CD14-positive monocyte (primary cell): Measurements from ENCODE around the gene CSRP3. TPM values are rescaled to one million over a fixed set of nuclear protein-coding genes. Genes with fewer than 3 reads are reported as not detected.

Experiments
- DNase-seq, 3 donors: peaks; one replicate each; pipeline ENCODE4 v3.0.0-alpha.2; 2011 to 2022
- H2AFZ ChIP-seq: 2 replicates; pipeline ENCODE4 v1.6.0; 2012; ENCODE audit warnings: mild to moderate bottlenecking, low read depth, low read length, inconsistent platforms; ENCODE audit not compliant: insufficient read depth, poor library complexity, severe bottlenecking
- H3K27ac ChIP-seq, 2 donors: 1 replicate in 1 of 2; 2 replicates in 1 of 2; pipeline ENCODE4 v1.5.1; 2012 to 2013; ENCODE audit warnings: low read length in 2 of 2, control low read depth in 1 of 2, inconsistent platforms in 1 of 2, low read depth in 1 of 2, mild to moderate bottlenecking in 1 of 2
- H3K27me3 ChIP-seq, 2 donors: one replicate each; pipeline versions ENCODE4 v1.6.0 to v1.6.1; 2011 to 2013; ENCODE audit warnings: low read length in 2 of 2; ENCODE audit not compliant: control insufficient read depth in 2 of 2, insufficient read depth in 2 of 2
- H3K36me3 ChIP-seq, 2 donors: replicated peaks in 1 of 2; 1 replicate in 1 of 2; 2 replicates in 1 of 2; pipeline versions ENCODE4 v1.5.1 to v1.6.1; 2012 to 2013; ENCODE audit warnings: low read length in 2 of 2, control low read depth in 1 of 2, inconsistent platforms in 1 of 2, mild to moderate bottlenecking in 1 of 2; ENCODE audit not compliant: insufficient read depth in 2 of 2, control insufficient read depth in 1 of 2
- H3K4me1 ChIP-seq, 2 donors: 1 replicate in 1 of 2; 2 replicates in 1 of 2; pipeline versions ENCODE4 v1.5.1 to v1.6.1; 2012 to 2013; ENCODE audit warnings: low read length in 2 of 2, control low read depth in 1 of 2, inconsistent platforms in 1 of 2, mild to moderate bottlenecking in 1 of 2, moderate library complexity in 1 of 2; ENCODE audit not compliant: insufficient read depth in 2 of 2, control insufficient read depth in 1 of 2
- H3K4me2 ChIP-seq: replicated peaks from 2 replicates; pipeline ENCODE3; 2012; ENCODE audit warnings: low read length, moderate library complexity, mild to moderate bottlenecking; ENCODE audit not compliant: poor library complexity, severe bottlenecking; ENCODE audit errors: extremely low read depth
- H3K4me3 ChIP-seq, 3 experiments: fragments of 200-600 bp in 1 of 3; sonication (generic) in 1 of 3; replicated peaks in 1 of 3; 1 replicate in 2 of 3; 2 replicates in 1 of 3; pipeline ENCODE4 v1.5.1; 2011 to 2013; ENCODE audit warnings: low read length in 3 of 3, mild to moderate bottlenecking in 3 of 3, control low read depth in 2 of 3, low read depth in 2 of 3, inconsistent platforms in 1 of 3, moderate library complexity in 1 of 3
- H3K79me2 ChIP-seq: 2 replicates; pipeline ENCODE4 v1.6.0; 2012; ENCODE audit warnings: mild to moderate bottlenecking, control low read depth, inconsistent platforms, low read length, moderate library complexity; ENCODE audit not compliant: insufficient read depth
- H3K9ac ChIP-seq: 2 replicates; pipeline ENCODE4 v1.6.0; 2017; ENCODE audit warnings: low read length, mild to moderate bottlenecking; ENCODE audit not compliant: insufficient read depth, poor library complexity, severe bottlenecking
- H3K9me3 ChIP-seq, 2 donors: replicated peaks in 1 of 2; 1 replicate in 1 of 2; 2 replicates in 1 of 2; pipeline versions ENCODE4 v1.5.1 to v1.6.1; 2012 to 2013; ENCODE audit warnings: low read length in 2 of 2, control low read depth in 1 of 2; ENCODE audit not compliant: control insufficient read depth in 1 of 2, insufficient read depth in 1 of 2
- H4K20me1 ChIP-seq: 2 replicates; pipeline ENCODE4 v1.6.0; 2012; ENCODE audit warnings: mild to moderate bottlenecking, low read length, control low read depth, moderate library complexity; ENCODE audit not compliant: insufficient read depth
- H3K27ac Mint-ChIP-seq, 7 donors: one replicate each; pipeline ENCODE4 v1.8.0; 2020; ENCODE audit warnings: mild to moderate bottlenecking in 7 of 7, mixed read lengths in 7 of 7, moderate library complexity in 6 of 7, inconsistent platforms in 2 of 7
- H3K27me3 Mint-ChIP-seq, 3 donors: one replicate each; pipeline ENCODE4 v1.8.0; 2021 to 2022; ENCODE audit warnings: low read depth in 3 of 3, mild to moderate bottlenecking in 3 of 3, mixed read lengths in 3 of 3, moderate library complexity in 3 of 3, inconsistent platforms in 1 of 3
- H3K36me3 Mint-ChIP-seq, 2 donors: one replicate each; pipeline ENCODE4 v1.8.0; 2020; ENCODE audit warnings: mixed read lengths in 2 of 2, inconsistent platforms in 1 of 2, mild to moderate bottlenecking in 1 of 2
- H3K4me1 Mint-ChIP-seq: one replicate; pipeline ENCODE4 v1.8.0; 2020; ENCODE audit warnings: mild to moderate bottlenecking, mixed read lengths
- H3K4me3 Mint-ChIP-seq, 2 donors: one replicate each; pipeline ENCODE4 v1.8.0; 2020; ENCODE audit warnings: mild to moderate bottlenecking in 2 of 2, mixed read lengths in 2 of 2, moderate library complexity in 1 of 2
- H3K9me3 Mint-ChIP-seq, 7 donors: one replicate each; pipeline ENCODE4 v1.8.0; 2020 to 2022; ENCODE audit warnings: mixed read lengths in 7 of 7, mild to moderate bottlenecking in 6 of 7, moderate library complexity in 6 of 7, inconsistent platforms in 2 of 7
- WGBS: methylation state at CpG from one replicate; pipeline ENCODE4 v1.1.5; 2013; ENCODE audit warnings: missing lambda C conversion rate; ENCODE audit not compliant: insufficient coverage; 5-methylcytosine and 5-hydroxymethylcytosine counted together
- intact Hi-C, 2 donors: fragments of 100-400 bp; cut with micrococcal nuclease; formaldehyde crosslinking; loops; one replicate each; pipeline versions ENCODE4 v1.15.0 to v1.15.1; 2023
- polyA plus RNA-seq, 3 donors: library from polyadenylated mRNA; depleted of rRNA in 1 of 3; unstranded in 2 of 3; stranded (reverse) in 1 of 3; fragments of 300-500 nt in 2 of 3; fragments of >200 nt in 1 of 3; fragmentation: Illumina TruSeq in 2 of 3; gene quantifications; 1 replicate in 2 of 3; 2 replicates in 1 of 3; pipeline ENCODE4 v1.2.3, GENCODE V29; 2012 to 2021
- TF ChIP-seq, protein P1 (sequence below): fragments of 200-600 bp; IDR thresholded peaks from one replicate; pipeline ENCODE4 v1.8.0; 2022; ENCODE audit warnings: antibody characterized with exemption, mild to moderate bottlenecking

CSRP3 gene
- polyA plus RNA-seq, 3 donors: not detected

DNA sequence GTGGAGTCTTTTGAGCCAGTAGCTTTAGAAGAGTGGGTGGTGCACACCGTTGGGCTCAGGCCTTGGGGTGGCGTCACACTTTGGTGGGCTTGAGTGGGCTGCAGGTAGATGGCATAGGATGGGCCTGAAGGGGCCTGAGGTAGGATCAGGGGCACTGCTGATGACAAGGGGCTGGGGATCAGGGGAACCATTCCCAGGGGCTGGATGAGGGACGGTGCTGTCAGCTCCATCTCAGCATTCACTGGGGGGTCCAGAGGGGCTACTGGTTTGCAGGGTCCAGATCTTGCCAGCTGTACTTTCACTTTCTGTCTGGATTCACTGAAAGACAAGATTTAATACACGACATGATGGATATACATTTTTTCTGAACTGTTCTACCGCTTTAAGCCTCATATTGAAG, 27.9 kb upstream of the CSRP3 start:
- intact Hi-C loops: no loop called here
- no peak overlapping the region for H3K9ac ChIP-seq
- no peak overlapping the region for H3K4me2 ChIP-seq
- H3K79me2 ChIP-seq: no peaks in the 10 kb centered on the region
- no peaks in the 10 kb centered on the region for H4K20me1 ChIP-seq
- H3K36me3 Mint-ChIP-seq: peaks cover 54 to 88% of the 10 kb centered on the region in 2 donors
- H3K27me3 Mint-ChIP-seq: no peaks in the 10 kb centered on the region
- no peaks in the 10 kb centered on the region for H3K4me1 Mint-ChIP-seq
- 100% methylated on average over 1 of the region's 5 CpGs for WGBS
- no peak overlapping the region for H3K4me3 ChIP-seq
- TF ChIP-seq, protein P1, sequence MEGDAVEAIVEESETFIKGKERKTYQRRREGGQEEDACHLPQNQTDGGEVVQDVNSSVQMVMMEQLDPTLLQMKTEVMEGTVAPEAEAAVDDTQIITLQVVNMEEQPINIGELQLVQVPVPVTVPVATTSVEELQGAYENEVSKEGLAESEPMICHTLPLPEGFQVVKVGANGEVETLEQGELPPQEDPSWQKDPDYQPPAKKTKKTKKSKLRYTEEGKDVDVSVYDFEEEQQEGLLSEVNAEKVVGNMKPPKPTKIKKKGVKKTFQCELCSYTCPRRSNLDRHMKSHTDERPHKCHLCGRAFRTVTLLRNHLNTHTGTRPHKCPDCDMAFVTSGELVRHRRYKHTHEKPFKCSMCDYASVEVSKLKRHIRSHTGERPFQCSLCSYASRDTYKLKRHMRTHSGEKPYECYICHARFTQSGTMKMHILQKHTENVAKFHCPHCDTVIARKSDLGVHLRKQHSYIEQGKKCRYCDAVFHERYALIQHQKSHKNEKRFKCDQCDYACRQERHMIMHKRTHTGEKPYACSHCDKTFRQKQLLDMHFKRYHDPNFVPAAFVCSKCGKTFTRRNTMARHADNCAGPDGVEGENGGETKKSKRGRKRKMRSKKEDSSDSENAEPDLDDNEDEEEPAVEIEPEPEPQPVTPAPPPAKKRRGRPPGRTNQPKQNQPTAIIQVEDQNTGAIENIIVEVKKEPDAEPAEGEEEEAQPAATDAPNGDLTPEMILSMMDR: no peak
- no peaks in the 10 kb centered on the region for H3K9me3 ChIP-seq
- DNase-seq: no peak
- H3K36me3 ChIP-seq: peaks cover 52 to 96% of the 10 kb centered on the region in 2 donors
- peak overlapping the region in 1 of 2 donors; percentile 20 for H3K27ac ChIP-seq
- peak overlapping the region in 2 of 7 donors; percentile 21 to 37 for H3K27ac Mint-ChIP-seq
- no peak overlapping the region for H2AFZ ChIP-seq
- H3K4me1 ChIP-seq: no peaks in the 10 kb centered on the region
- no peaks in the 10 kb centered on the region for H3K27me3 ChIP-seq
- no peak overlapping the region for H3K4me3 Mint-ChIP-seq
- H3K9me3 Mint-ChIP-seq: peaks cover 0 to 2% (median 0%) of the 10 kb centered on the region in 7 donors

GRCh38 chr11:19228968-19229367, 27.2 kb upstream of the CSRP3 start:
- H3K9me3 Mint-ChIP-seq: peaks cover 0 to 2% (median 0%) of the 10 kb centered on the region in 7 donors
- no peak overlapping the region for H3K4me3 Mint-ChIP-seq
- no peak overlapping the region for H3K27ac Mint-ChIP-seq
- Histone ChIP-seq H3K4me2 (no peak overlapping the region), H2AFZ (no peak overlapping the region), H4K20me1 (no peaks in the 10 kb centered on the region), H3K9ac (no peak overlapping the region), H3K4me1 (no peaks in the 10 kb centered on the region), H3K27ac (peak overlapping the region in 1 of 2 donors; percentile 20), H3K36me3 (peaks cover 55 to 96% of the 10 kb centered on the region in 2 donors), H3K27me3 (no peaks in the 10 kb centered on the region), H3K4me3 (no peak overlapping the region), H3K9me3 (no peaks in the 10 kb centered on the region), H3K79me2 (no peaks in the 10 kb centered on the region)
- intact Hi-C loops: no loop called here
- TF ChIP-seq, protein P1: no peak
- no peak for DNase-seq
- H3K4me1 Mint-ChIP-seq: no peaks in the 10 kb centered on the region
- no peaks in the 10 kb centered on the region for H3K27me3 Mint-ChIP-seq
- H3K36me3 Mint-ChIP-seq: peaks cover 57 to 87% of the 10 kb centered on the region in 2 donors
- WGBS: 100% methylated on average over 2 of the region's 3 CpGs
